Activated T-cell treated with anti-CD3 and anti-CD28 coated beads for 4 hours (primary cell): ENCODE data around the gene GLG1.
"Not testable (repeated sequence)": the region's sequence is repeated elsewhere in the genome, so short reads cannot be mapped to it uniquely, and the experiment has no call there.

Experiments
- DNase-seq: peaks from one replicate; pipeline ENCODE4 v3.0.0-alpha.2; 2020

The GLG1 gene

DNA sequence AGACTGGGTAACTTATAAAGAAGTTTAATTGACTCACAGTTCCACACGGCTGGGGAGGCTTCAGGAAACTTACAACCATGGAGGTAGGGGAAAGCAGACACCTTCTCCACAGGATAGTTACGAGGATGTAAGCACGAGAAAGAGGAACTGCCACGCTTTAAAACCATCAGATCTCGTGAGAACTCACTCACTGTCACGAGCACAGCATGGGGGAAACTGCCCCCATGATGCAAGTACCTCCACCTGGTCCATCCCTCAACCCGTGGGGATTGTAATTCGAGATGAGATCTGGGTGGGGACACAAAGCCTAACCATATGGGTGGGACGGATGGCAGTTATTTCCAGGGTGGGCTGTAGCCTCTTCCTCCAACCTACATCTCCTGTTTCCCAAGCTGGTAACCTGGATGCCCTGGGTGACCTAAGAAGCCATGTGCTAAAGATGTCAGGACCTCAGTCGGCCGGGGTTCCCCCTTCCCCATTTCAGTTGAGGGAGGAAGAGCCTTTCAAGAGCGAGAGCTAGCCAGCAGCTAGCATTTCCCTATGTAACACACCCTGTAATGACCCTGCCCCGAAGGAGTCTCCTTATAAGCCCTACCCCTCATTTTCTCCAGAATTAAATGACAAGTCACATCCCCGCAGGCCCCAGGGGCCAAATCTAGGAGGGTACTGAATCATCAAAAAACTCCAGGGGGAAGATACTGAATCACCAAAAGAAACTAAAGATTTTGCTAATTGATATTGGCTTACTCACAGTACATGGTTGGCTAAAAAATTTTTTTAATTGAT lies 202.6 kb downstream of the GLG1 start:
- DNase-seq, result not testable (repeated sequence)

DNA sequence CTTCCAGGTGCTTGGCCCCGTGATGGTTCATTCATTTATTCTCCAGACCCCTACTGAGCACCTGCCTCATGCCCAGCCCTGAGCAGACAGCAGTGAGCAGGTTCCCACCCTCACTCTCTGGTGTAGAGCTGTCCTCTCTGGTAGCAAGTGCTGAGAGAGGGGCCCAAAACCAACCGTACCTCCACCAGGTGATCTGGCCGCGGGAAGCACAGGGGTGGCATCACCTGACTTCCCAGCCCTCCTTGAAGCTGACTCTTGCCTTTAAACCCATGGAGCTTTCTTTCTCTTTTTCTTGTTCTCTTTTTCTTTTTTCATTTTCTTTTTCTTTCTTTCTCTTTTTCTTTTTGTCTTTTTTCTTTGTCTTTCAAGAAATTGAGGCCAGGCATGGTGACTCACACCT lies 206.7 kb downstream of the GLG1 start:
- not testable (repeated sequence) for DNase-seq

DNA sequence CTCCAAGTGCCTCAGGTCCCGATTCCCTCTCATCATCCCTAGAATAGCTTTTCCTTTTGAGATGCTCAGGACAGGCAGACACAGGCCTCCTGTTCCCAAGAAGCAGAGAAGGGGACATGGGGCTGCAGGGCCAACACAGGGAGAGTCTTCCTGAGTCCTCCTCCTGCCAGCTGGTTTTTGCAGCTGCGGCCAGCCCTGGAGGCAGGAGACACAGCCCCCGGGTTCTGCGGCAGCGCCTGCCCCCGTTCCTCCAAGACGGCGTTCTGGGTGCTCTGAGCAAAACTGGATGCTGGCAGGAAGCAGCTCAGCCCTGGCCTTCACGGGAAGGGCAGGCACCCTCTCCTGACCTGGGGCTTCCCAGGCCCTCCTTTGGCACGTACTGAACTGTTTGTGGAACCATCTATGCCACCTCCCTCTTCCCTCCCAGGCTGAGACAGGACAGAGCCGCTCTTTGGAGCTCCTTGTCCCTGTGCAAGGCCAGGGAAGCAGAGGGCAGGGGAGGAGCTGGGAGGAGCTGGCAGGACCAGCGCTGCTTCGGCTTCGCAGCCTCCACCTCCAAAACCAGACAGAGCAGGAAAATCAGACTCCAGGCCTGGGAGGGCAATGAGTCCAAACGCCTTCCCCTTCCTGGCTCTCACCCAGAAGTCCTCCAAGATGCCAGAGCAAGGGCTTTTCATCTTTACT lies 208.6 kb downstream of the GLG1 start:
- DNase-seq, result not testable (repeated sequence)
